H1 (cell line): ENCODE results near the gene NFAT5. TPM values are rescaled to one million over a fixed set of nuclear protein-coding genes. Genes with fewer than 3 reads are reported as not detected.

ENCODE experiments used
- CTCF ChIA-PET: fragments of 300-600 bp; sonication (Branson Sonifier 250); formaldehyde crosslinking; loops from one replicate; lab custom pipeline; 2021; ENCODE audit not compliant: partially characterized antibody; lab: Charles Lee
- POLR2A ChIA-PET: fragments of 300-600 bp; sonication (Branson Sonifier 250); formaldehyde crosslinking; loops from one replicate; lab custom pipeline; 2021; ENCODE audit warnings: inconsistent platforms; ENCODE audit not compliant: partially characterized antibody; lab: Charles Lee
- DNase-seq, 2 experiments: peaks; one replicate each; pipeline versions ENCODE4 v3.0.0 to v3.0.0-alpha.2; 2010 to 2022; ENCODE audit warnings: low spot score in 2 of 2, low read depth in 1 of 2, mixed read lengths in 1 of 2
- FAIRE-seq: peaks from 2 replicates; lab custom pipeline; 2011; peaks lifted over from hg19 to GRCh38; lab: Jason Lieb, UNC
- H2AFZ ChIP-seq: 2 replicates; pipeline ENCODE4 v1.8.1; 2012; ENCODE audit warnings: low read length, inconsistent platforms
- H2AK5ac ChIP-seq: 2 replicates; pipeline ENCODE4 v1.6.1; 2013; ENCODE audit warnings: low read depth, low read length
- H2BK120ac ChIP-seq: replicated peaks from 2 replicates; pipeline ENCODE3; 2013; ENCODE audit warnings: low read depth, low read length, inconsistent platforms
- H2BK12ac ChIP-seq: 2 replicates; pipeline ENCODE4 v1.6.1; 2013; ENCODE audit warnings: low read depth, low read length
- H2BK15ac ChIP-seq: 2 replicates; pipeline ENCODE4 v1.6.1; 2013; ENCODE audit warnings: low read length
- H2BK20ac ChIP-seq: 2 replicates; pipeline ENCODE4 v1.6.1; 2013; ENCODE audit warnings: low read length
- H2BK5ac ChIP-seq: 2 replicates; pipeline ENCODE4 v1.6.1; 2013; ENCODE audit warnings: low read depth, low read length
- H3K14ac ChIP-seq: 2 replicates; pipeline ENCODE4 v1.6.1; 2013; ENCODE audit warnings: inconsistent platforms; ENCODE audit not compliant: insufficient read length
- H3K18ac ChIP-seq: 2 replicates; pipeline ENCODE4 v1.6.1; 2013; ENCODE audit warnings: low read length; ENCODE audit errors: extremely low read depth
- H3K23ac ChIP-seq: 2 replicates; pipeline ENCODE4 v1.6.1; 2013; ENCODE audit warnings: inconsistent platforms; ENCODE audit not compliant: insufficient read length
- H3K23me2 ChIP-seq: 2 replicates; pipeline ENCODE4 v1.6.1; 2013; ENCODE audit warnings: low read depth, low read length
- H3K27ac ChIP-seq: 2 replicates; pipeline ENCODE4 v1.6.1; 2011; ENCODE audit warnings: low read depth, low read length, inconsistent platforms
- H3K27me3 ChIP-seq, 4 experiments: replicated peaks in 1 of 4; 1 replicate in 1 of 4; 2 replicates in 3 of 4; pipeline versions ENCODE4 v1.6.1 to v1.8.1; 2011 to 2013; ENCODE audit warnings: low read length in 3 of 4, mild to moderate bottlenecking in 3 of 4, inconsistent platforms in 2 of 4, mixed read lengths in 2 of 4, moderate library complexity in 1 of 4; ENCODE audit not compliant: control insufficient read depth in 3 of 4, insufficient read depth in 3 of 4; ENCODE audit errors: extremely low read depth in 1 of 4
- H3K36me3 ChIP-seq, 4 experiments: 2 replicates each; pipeline versions ENCODE4 v1.6.1 to v1.8.1; 2011 to 2013; ENCODE audit warnings: mild to moderate bottlenecking in 4 of 4, low read length in 3 of 4, moderate library complexity in 2 of 4, control low read depth in 1 of 4, inconsistent platforms in 1 of 4; ENCODE audit not compliant: insufficient read depth in 4 of 4, control insufficient read depth in 2 of 4
- H3K4ac ChIP-seq: replicated peaks from 2 replicates; pipeline ENCODE3; 2013; ENCODE audit warnings: low read length, low read depth, mixed read lengths, inconsistent platforms; ENCODE audit not compliant: insufficient read length
- H3K4me1 ChIP-seq, 4 experiments: replicated peaks in 1 of 4; 1 replicate in 1 of 4; 2 replicates in 3 of 4; pipeline versions ENCODE4 v1.6.1 to v1.8.1; 2011 to 2013; ENCODE audit warnings: low read length in 3 of 4, inconsistent platforms in 2 of 4, mixed read lengths in 1 of 4; ENCODE audit not compliant: insufficient read depth in 4 of 4, control insufficient read depth in 3 of 4
- H3K4me2 ChIP-seq, 2 experiments: 2 replicates each; pipeline versions ENCODE4 v1.6.1 to v1.8.1; 2011 to 2013; ENCODE audit warnings: low read depth in 2 of 2, low read length in 2 of 2, control low read depth in 1 of 2, inconsistent platforms in 1 of 2, mild to moderate bottlenecking in 1 of 2; ENCODE audit not compliant: insufficient read depth in 1 of 2
- H3K4me3 ChIP-seq, 4 experiments: fragments of 200-600, 300-600 bp in 1 of 4; sonication (generic), shearing (Covaris generic), sonication (Bioruptor Twin) in 1 of 4; 2 replicates each; pipeline versions ENCODE4 v1.5.1 to v1.8.1; 2011 to 2016; ENCODE audit warnings: low read length in 4 of 4, low read depth in 3 of 4, control low read depth in 2 of 4, inconsistent platforms in 2 of 4, mild to moderate bottlenecking in 2 of 4, mixed read lengths in 1 of 4, moderate library complexity in 1 of 4; ENCODE audit not compliant: insufficient read depth in 2 of 4; ENCODE audit errors: extremely low read depth in 1 of 4
- H3K56ac ChIP-seq: replicated peaks from 2 replicates; pipeline ENCODE3; 2013; ENCODE audit warnings: low read depth, mild to moderate bottlenecking, mixed read lengths, low read length, inconsistent platforms; ENCODE audit not compliant: insufficient read length
- H3K79me1 ChIP-seq: 2 replicates; pipeline ENCODE4 v1.6.1; 2013; ENCODE audit warnings: low read depth, low read length, control low read depth
- H3K79me2 ChIP-seq, 2 experiments: 2 replicates each; pipeline versions ENCODE4 v1.6.1 to v1.8.1; 2012 to 2013; ENCODE audit warnings: low read length in 2 of 2, mild to moderate bottlenecking in 2 of 2, inconsistent platforms in 1 of 2; ENCODE audit not compliant: insufficient read depth in 2 of 2, control insufficient read depth in 1 of 2
- H3K9ac ChIP-seq, 4 experiments: replicated peaks in 1 of 4; 1 replicate in 1 of 4; 2 replicates in 3 of 4; pipeline versions ENCODE4 v1.6.1 to v1.8.1; 2011 to 2013; ENCODE audit warnings: low read depth in 3 of 4, low read length in 3 of 4, control low read depth in 2 of 4, mild to moderate bottlenecking in 2 of 4, moderate library complexity in 2 of 4, inconsistent platforms in 1 of 4; ENCODE audit errors: extremely low read depth in 1 of 4
- H3K9me3 ChIP-seq, 2 experiments: 2 replicates each; pipeline versions ENCODE4 v1.6.1 to v1.8.1; 2012 to 2013; ENCODE audit warnings: mild to moderate bottlenecking in 2 of 2, moderate library complexity in 2 of 2, control low read depth in 1 of 2, inconsistent platforms in 1 of 2, low read depth in 1 of 2, low read length in 1 of 2, mixed read lengths in 1 of 2; ENCODE audit not compliant: insufficient read depth in 2 of 2
- H4K20me1 ChIP-seq, 2 experiments: replicated peaks in 1 of 2; 2 replicates each; pipeline versions ENCODE3 to v1.8.1; 2011 to 2013; ENCODE audit warnings: inconsistent platforms in 2 of 2, low read length in 2 of 2, mild to moderate bottlenecking in 1 of 2; ENCODE audit not compliant: insufficient read depth in 2 of 2, control insufficient read depth in 1 of 2
- H4K5ac ChIP-seq: 2 replicates; pipeline ENCODE4 v1.6.1; 2013; ENCODE audit warnings: low read length, low read depth, mixed read lengths, inconsistent platforms; ENCODE audit not compliant: insufficient read length
- H4K8ac ChIP-seq: 2 replicates; pipeline ENCODE4 v1.8.0; 2013; ENCODE audit warnings: mild to moderate bottlenecking, moderate library complexity, low read length, inconsistent platforms; ENCODE audit not compliant: insufficient read depth; ENCODE audit errors: extremely low read depth
- H4K91ac ChIP-seq: replicated peaks from 2 replicates; pipeline ENCODE3; 2013; ENCODE audit warnings: low read length, mixed read lengths, inconsistent platforms; ENCODE audit not compliant: insufficient read length
- ASH2L ChIP-seq: fragments of 200-600, 300-600 bp; sonication (generic); IDR thresholded peaks from one replicate; pipeline ENCODE4 v1.7.1; 2017; ENCODE audit warnings: low read length
- BRCA1 ChIP-seq: IDR thresholded peaks from 2 replicates; pipeline ENCODE4 v1.6.1; 2012; ENCODE audit warnings: low read depth, low read length, improper control_type of control experiment
- EGR1 ChIP-seq: IDR thresholded peaks from 2 replicates; pipeline ENCODE4 v1.6.1; 2011; ENCODE audit warnings: low read depth, low read length, borderline replicate concordance
- JUN ChIP-seq: IDR thresholded peaks from 2 replicates; pipeline ENCODE4 v1.6.1; 2011; ENCODE audit warnings: low read depth, mild to moderate bottlenecking, improper control_type of control experiment, low read length
- JUND ChIP-seq: IDR thresholded peaks from 2 replicates; pipeline ENCODE4 v1.6.1; 2011; ENCODE audit warnings: mild to moderate bottlenecking, improper control_type of control experiment, low read length
- KDM4A ChIP-seq: IDR thresholded peaks from one replicate; pipeline ENCODE4 v1.7.1; 2012; ENCODE audit warnings: low read depth, mild to moderate bottlenecking, moderate library complexity, low read length, inconsistent platforms; ENCODE audit not compliant: severe bottlenecking
- MAFK ChIP-seq: IDR thresholded peaks from 2 replicates; pipeline ENCODE4 v1.6.1; 2012; ENCODE audit warnings: low read depth, mild to moderate bottlenecking, improper control_type of control experiment, low read length
- RAD21 ChIP-seq, 2 experiments: IDR thresholded peaks in 1 of 2; conservative IDR thresholded peaks in 1 of 2; 2 replicates each; pipeline ENCODE4 v1.6.1; 2011; ENCODE audit warnings: low read depth in 2 of 2, low read length in 2 of 2, improper control_type of control experiment in 1 of 2, inconsistent platforms in 1 of 2, mild to moderate bottlenecking in 1 of 2, moderate library complexity in 1 of 2
- SAP30 ChIP-seq: fragments of 300-600 bp; sonication (generic); IDR thresholded peaks from 2 replicates; pipeline ENCODE4 v1.7.1; 2012; ENCODE audit warnings: low read length, moderate library complexity, mild to moderate bottlenecking, inconsistent platforms; ENCODE audit not compliant: insufficient read depth, insufficient replicate concordance
- SIRT6 ChIP-seq: IDR thresholded peaks from one replicate; pipeline ENCODE4 v1.7.1; 2012; ENCODE audit warnings: low read length, inconsistent platforms
- SP2 ChIP-seq: IDR thresholded peaks from 2 replicates; pipeline ENCODE4 v1.6.1; 2012; ENCODE audit warnings: mild to moderate bottlenecking, low read length, inconsistent platforms
- SP4 ChIP-seq: IDR thresholded peaks from 2 replicates; pipeline ENCODE4 v1.6.1; 2012; ENCODE audit warnings: low read length, inconsistent platforms
- SRF ChIP-seq: IDR thresholded peaks from 2 replicates; pipeline ENCODE4 v1.6.1; 2011; ENCODE audit warnings: mild to moderate bottlenecking, low read depth, low read length, moderate library complexity
- TAF7 ChIP-seq: optimal IDR thresholded peaks from 2 replicates; pipeline ENCODE3; 2011; ENCODE audit warnings: low read depth, mild to moderate bottlenecking, inconsistent platforms, low read length, moderate library complexity, borderline replicate concordance
- TBP ChIP-seq: IDR thresholded peaks from 2 replicates; pipeline ENCODE4 v1.6.1; 2011; ENCODE audit warnings: low read depth, low read length, improper control_type of control experiment
- polyA plus RNA-seq, 7 experiments: library from polyadenylated mRNA; depleted of rRNA in 3 of 7; stranded (reverse) in 5 of 7; unstranded in 2 of 7; fragments of >200 nt in 5 of 7; fragments of 200-250 nt in 2 of 7; gene quantifications; 1 replicate in 5 of 7; 2 replicates in 1 of 7; 4 replicates in 1 of 7; pipeline versions ENCODE4 v1.2.1 to v1.2.3, GENCODE V29; 2011 to 2013; ENCODE audit warnings: missing spikeins in 2 of 7, mixed read lengths in 2 of 7
- total RNA-seq: library from RNA; stranded (reverse); fragmentation: NEBNext Ultra II Directional; extraction: Animal tissue kit (Norgen Biotek cat#: 25700); gene quantifications from 2 replicates; pipeline ENCODE4 v1.2.1, GENCODE V29; 2021

Gene NFAT5
- total and polyA plus RNA-seq, 2 of the 8 experiments (the other 6 are each of a cell fraction or from before 2014, with no cell fraction given), result 8.9 to 29.0 TPM

DNA sequence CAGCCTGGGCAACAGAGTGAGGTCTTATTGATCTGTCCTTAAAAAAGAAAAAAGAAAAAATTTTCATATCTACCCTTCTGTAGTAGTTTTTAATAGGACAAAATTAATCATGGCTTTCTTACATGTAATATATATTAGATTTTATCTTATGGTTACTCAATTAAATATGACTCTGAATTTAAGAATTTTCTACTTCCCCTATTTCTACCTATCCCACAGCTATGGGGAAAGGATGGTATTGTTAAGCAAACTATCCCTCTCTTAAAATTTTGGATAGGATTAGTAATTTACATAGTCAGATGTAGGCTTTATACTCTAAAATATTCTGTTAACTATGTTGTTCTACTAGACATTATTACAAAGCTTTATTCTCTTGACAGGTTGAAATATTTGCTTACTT is 98.1 kb downstream of the NFAT5 start:
- Histone ChIP-seq H2BK5ac (no peak overlapping the region), H2AFZ (no peak overlapping the region), H3K23me2 (no peaks in the 10 kb centered on the region), H3K27me3 (no peaks in the 10 kb centered on the region), H3K4me1 (no peaks in the 10 kb centered on the region), H3K4me2 (no peak overlapping the region), H3K9me3 (no peaks in the 10 kb centered on the region), H3K18ac (no peak overlapping the region), H3K56ac (no peak overlapping the region), H3K9ac (no peak overlapping the region), H3K4ac (no peak overlapping the region), H3K79me2 (no peaks in the 10 kb centered on the region), H3K4me3 (no peak overlapping the region), H2AK5ac (no peak overlapping the region), H4K5ac (no peak overlapping the region), H3K36me3 (peaks cover 0 to 14% (median 7%) of the 10 kb centered on the region in 4 experiments; a peak in 6 of 8 replicates), H3K27ac (no peak overlapping the region), H2BK20ac (no peak overlapping the region), H3K23ac (no peak overlapping the region), H3K14ac (no peak overlapping the region), H2BK15ac (no peak overlapping the region), H4K8ac (no peak overlapping the region), H3K79me1 (no peaks in the 10 kb centered on the region), H2BK120ac (no peak overlapping the region), H4K20me1 (no peaks in the 10 kb centered on the region), H4K91ac (no peak overlapping the region), H2BK12ac (no peak overlapping the region)
- DNase-seq (no peak), FAIRE-seq (no peak)
- POLR2A ChIA-PET, result interaction anchor here (0.6 to 0.9 kb wide), 2 partner anchors 9 to 22 kb away, joined by 3 read pairs; no protein-coding TSS in a partner anchor
- TF ChIP-seq TBP, result no peak
- no peak for TF ChIP-seq SRF
- no peak for TF ChIP-seq SIRT6
- no peak for TF ChIP-seq JUN
- no peak for TF ChIP-seq BRCA1
- no peak for TF ChIP-seq JUND
- no peak for TF ChIP-seq SP4
- no peak for TF ChIP-seq RAD21 (IDR thresholded peaks at IDR 0.05 in 1 of 2, conservative IDR thresholded peaks at IDR 0.05 in 1 of 2; ENCODE audit: low read depth in 2 of 2, low read length in 2 of 2)
- no peak for TF ChIP-seq SAP30
- TF ChIP-seq TAF7, result no peak
- TF ChIP-seq KDM4A, result no peak
- TF ChIP-seq ASH2L, result no peak
- no peak for TF ChIP-seq EGR1
- no peak for TF ChIP-seq SP2
- no peak for TF ChIP-seq MAFK
- CTCF ChIA-PET, result interaction anchor here (1.0 to 1.5 kb wide), 2 partner anchors 69 to 168 kb away, joined by 3 to 4 read pairs; no protein-coding TSS in a partner anchor
